H9 (cell line): Measurements from ENCODE around the gene NAGK. TPM values are rescaled to one million over a fixed set of nuclear protein-coding genes. Genes with fewer than 3 reads are reported as not detected.

Experiments
- DNase-seq: peaks from one replicate; pipeline ENCODE4 v3.0.0-alpha.2; 2017
- H2AFZ ChIP-seq: one replicate; pipeline ENCODE4 v1.6.1; 2013; ENCODE audit warnings: mild to moderate bottlenecking, low read length, control low read depth, moderate library complexity
- H2AK5ac ChIP-seq: 2 replicates; pipeline ENCODE4 v1.6.1; 2013; ENCODE audit warnings: low read length, control low read depth, mixed read lengths; ENCODE audit not compliant: insufficient read length
- H2BK120ac ChIP-seq: one replicate; pipeline ENCODE4 v1.6.1; 2013; ENCODE audit warnings: low read depth, mild to moderate bottlenecking, low read length, control low read depth, inconsistent platforms; ENCODE audit not compliant: poor library complexity, severe bottlenecking
- H2BK12ac ChIP-seq: 2 replicates; pipeline ENCODE4 v1.6.1; 2013; ENCODE audit warnings: low read length, control low read depth, mixed read lengths, low read depth; ENCODE audit not compliant: insufficient read length
- H2BK15ac ChIP-seq: 2 replicates; pipeline ENCODE4 v1.6.1; 2013; ENCODE audit warnings: low read depth, low read length, control low read depth
- H2BK20ac ChIP-seq: one replicate; pipeline ENCODE4 v1.6.1; 2013; ENCODE audit warnings: low read depth, mild to moderate bottlenecking, low read length, control low read depth, inconsistent platforms; ENCODE audit not compliant: poor library complexity, severe bottlenecking
- H2BK5ac ChIP-seq: 2 replicates; pipeline ENCODE4 v1.6.1; 2013; ENCODE audit warnings: low read length, control low read depth, mixed read lengths; ENCODE audit not compliant: insufficient read length
- H3K14ac ChIP-seq: 2 replicates; pipeline ENCODE4 v1.6.1; 2013; ENCODE audit warnings: low read length, control low read depth; ENCODE audit not compliant: insufficient read depth
- H3K18ac ChIP-seq: 2 replicates; pipeline ENCODE4 v1.6.1; 2013; ENCODE audit warnings: low read depth, mild to moderate bottlenecking, mixed read lengths, low read length, control low read depth; ENCODE audit not compliant: insufficient read length
- H3K23ac ChIP-seq: 2 replicates; pipeline ENCODE4 v1.6.1; 2013; ENCODE audit warnings: low read length, control low read depth, mixed read lengths, low read depth; ENCODE audit not compliant: insufficient read length
- H3K23me2 ChIP-seq: 2 replicates; pipeline ENCODE4 v1.6.1; 2013; ENCODE audit warnings: low read depth, mild to moderate bottlenecking, mixed read lengths, low read length, control low read depth; ENCODE audit not compliant: insufficient read length, poor library complexity, severe bottlenecking
- H3K27ac ChIP-seq: 2 replicates; pipeline ENCODE4 v1.5.1; 2013; ENCODE audit warnings: low read length, control low read depth, mixed read lengths, low read depth; ENCODE audit not compliant: insufficient read length
- H3K27me3 ChIP-seq: 2 replicates; pipeline ENCODE4 v1.6.1; 2013; ENCODE audit warnings: low read length, control low read depth, inconsistent platforms; ENCODE audit not compliant: insufficient read depth
- H3K4ac ChIP-seq: 2 replicates; pipeline ENCODE4 v1.6.1; 2013; ENCODE audit warnings: low read depth, mild to moderate bottlenecking, control low read depth, inconsistent platforms, low read length, moderate library complexity
- H3K4me1 ChIP-seq: 2 replicates; pipeline ENCODE4 v1.6.1; 2013; ENCODE audit warnings: low read length, control low read depth, inconsistent platforms; ENCODE audit not compliant: insufficient read depth
- H3K4me2 ChIP-seq: 2 replicates; pipeline ENCODE4 v1.6.1; 2013; ENCODE audit warnings: low read length, control low read depth, mixed read lengths; ENCODE audit not compliant: insufficient read length, insufficient read depth
- H3K56ac ChIP-seq: 2 replicates; pipeline ENCODE4 v1.6.1; 2013; ENCODE audit warnings: low read depth, mild to moderate bottlenecking, mixed read lengths, low read length, control low read depth; ENCODE audit not compliant: insufficient read length
- H3K79me1 ChIP-seq: 2 replicates; pipeline ENCODE4 v1.6.1; 2013; ENCODE audit warnings: low read depth, mild to moderate bottlenecking, moderate library complexity, low read length, control low read depth, inconsistent platforms; ENCODE audit not compliant: insufficient read depth, poor library complexity, severe bottlenecking
- H3K79me2 ChIP-seq: 2 replicates; pipeline ENCODE4 v1.6.1; 2013; ENCODE audit warnings: low read length, control low read depth, inconsistent platforms; ENCODE audit not compliant: insufficient read depth
- H3K9ac ChIP-seq: 2 replicates; pipeline ENCODE4 v1.6.1; 2013; ENCODE audit warnings: low read length, control low read depth, mixed read lengths; ENCODE audit not compliant: insufficient read length; ENCODE audit errors: extremely low read depth
- H3K9me3 ChIP-seq: one replicate; pipeline ENCODE4 v1.6.1; 2013; ENCODE audit warnings: low read depth, low read length, inconsistent platforms; ENCODE audit not compliant: control insufficient read depth
- H3T11ph ChIP-seq: one replicate; pipeline ENCODE4 v1.6.1; 2013; ENCODE audit warnings: mild to moderate bottlenecking, low read length, control low read depth, inconsistent platforms
- H4K20me1 ChIP-seq: one replicate; pipeline ENCODE4 v1.6.1; 2013; ENCODE audit not compliant: control insufficient read depth, insufficient read length, insufficient read depth
- H4K5ac ChIP-seq: 2 replicates; pipeline ENCODE4 v1.6.1; 2013; ENCODE audit warnings: low read depth, mild to moderate bottlenecking, mixed read lengths, low read length, control low read depth; ENCODE audit not compliant: insufficient read length
- H4K8ac ChIP-seq: replicated peaks from 2 replicates; pipeline ENCODE4 v1.6.1; 2013; ENCODE audit warnings: low read length, control low read depth, mixed read lengths, low read depth; ENCODE audit not compliant: insufficient read length
- H4K91ac ChIP-seq: 2 replicates; pipeline ENCODE4 v1.6.1; 2013; ENCODE audit warnings: low read depth, mild to moderate bottlenecking, moderate library complexity, mixed read lengths, low read length, control low read depth; ENCODE audit not compliant: insufficient read length
- H3K27ac Mint-ChIP-seq, 3 experiments: 2 replicates in 2 of 3; 3 replicates in 1 of 3; pipeline ENCODE4 v1.8.0; 2020 to 2021; ENCODE audit warnings: mixed read lengths in 3 of 3, mild to moderate bottlenecking in 1 of 3, moderate library complexity in 1 of 3
- H3K27me3 Mint-ChIP-seq: 2 replicates; pipeline ENCODE4 v1.8.0; 2021; ENCODE audit warnings: low read depth, mild to moderate bottlenecking, moderate library complexity, mixed read lengths
- H3K36me3 Mint-ChIP-seq, 3 experiments: 2 replicates in 2 of 3; 3 replicates in 1 of 3; pipeline ENCODE4 v1.8.0; 2020 to 2021; ENCODE audit warnings: low read depth in 3 of 3, mixed read lengths in 3 of 3; ENCODE audit not compliant: insufficient read depth in 1 of 3
- H3K4me1 Mint-ChIP-seq, 2 experiments: 2 replicates each; pipeline ENCODE4 v1.8.0; 2020; ENCODE audit warnings: mixed read lengths in 2 of 2
- H3K4me3 Mint-ChIP-seq, 2 experiments: 2 replicates in 1 of 2; 3 replicates in 1 of 2; pipeline ENCODE4 v1.8.0; 2020 to 2021; ENCODE audit warnings: mild to moderate bottlenecking in 2 of 2, mixed read lengths in 2 of 2, moderate library complexity in 1 of 2
- H3K9me3 Mint-ChIP-seq, 2 experiments: 2 replicates in 1 of 2; 3 replicates in 1 of 2; pipeline ENCODE4 v1.8.0; 2020; ENCODE audit warnings: mild to moderate bottlenecking in 2 of 2, mixed read lengths in 2 of 2, moderate library complexity in 1 of 2
- WGBS: extraction: QIAGEN DNeasy Blood & Tissue Kit; methylation state at CpG from one replicate; pipeline ENCODE4 v1.1.7; 2013; ENCODE audit warnings: missing lambda C conversion rate, low lambda C conversion rate, mixed read lengths; ENCODE audit not compliant: insufficient read length; ENCODE audit errors: extremely low coverage; 5-methylcytosine and 5-hydroxymethylcytosine counted together
- total RNA-seq: library from RNA; stranded (reverse); gene quantifications from 2 replicates; pipeline ENCODE4 v1.2.1, GENCODE V29; 2021
- TF ChIP-seq, protein P1 (sequence below): fragments of 200-600 bp; sonication (generic); conservative IDR thresholded peaks from 3 replicates; pipeline ENCODE4 v1.8.0; 2021; ENCODE audit warnings: antibody characterized with exemption, mild to moderate bottlenecking

Gene NAGK
- total RNA-seq, 1 experiment from 2014 or later, result 74.4 TPM

DNA sequence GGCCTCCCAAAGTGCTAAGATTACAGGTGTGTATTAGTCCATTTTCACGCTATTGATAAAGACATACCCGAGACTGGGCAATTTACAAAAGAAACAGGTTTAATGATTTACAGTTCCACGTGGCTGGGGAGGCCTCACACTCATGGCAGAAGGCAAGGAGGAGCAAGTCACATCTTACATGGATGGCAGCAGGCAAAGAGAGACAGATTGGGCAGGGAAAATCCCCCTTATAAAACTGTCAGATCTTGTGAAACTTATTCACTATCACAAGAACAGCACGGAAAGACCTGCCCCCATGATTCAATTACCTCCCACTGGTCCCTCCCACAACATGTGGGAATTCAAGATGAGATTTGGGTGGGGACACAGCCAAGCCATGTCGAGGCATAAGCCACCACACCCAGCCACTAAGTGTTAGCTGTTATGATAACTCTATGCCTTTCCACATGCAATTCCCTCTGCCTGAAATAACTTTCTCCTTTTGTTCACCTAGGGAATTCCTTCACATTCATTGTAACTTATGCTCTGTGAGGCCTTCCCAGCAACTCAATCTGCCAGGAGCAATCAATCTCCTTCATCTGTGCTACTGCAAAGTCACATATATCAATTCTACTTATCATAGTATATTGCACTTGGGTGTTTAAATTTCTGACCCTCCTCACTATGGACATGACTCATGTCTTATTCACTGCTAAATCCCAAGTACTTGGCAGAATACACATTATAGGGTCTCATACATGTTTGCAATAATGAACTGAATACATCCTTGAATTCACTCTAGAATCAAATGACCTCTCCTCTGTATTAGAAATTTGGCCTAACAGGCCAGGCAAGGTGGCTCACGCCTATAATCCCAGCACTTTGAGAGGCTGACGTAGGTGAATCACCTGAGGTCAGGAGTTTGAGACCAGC, 54.2 kb downstream of the NAGK start:
- Mint-ChIP-seq H3K4me3 (no peak overlapping the region), H3K27me3 (no peaks in the 10 kb centered on the region), H3K9me3 (no peaks in the 10 kb centered on the region), H3K27ac (no peak overlapping the region), H3K4me1 (no peaks in the 10 kb centered on the region), H3K36me3 (peaks cover 14 to 41% (median 20%) of the 10 kb centered on the region in 3 experiments; a peak in 6 of 7 replicates)
- Histone ChIP-seq H3K9me3 (no peaks in the 10 kb centered on the region), H3K56ac (no peak overlapping the region), H3K4me1 (no peaks in the 10 kb centered on the region), H2BK20ac (no peak overlapping the region), H2AFZ (no peak overlapping the region), H2BK15ac (no peak overlapping the region), H3T11ph (no peak overlapping the region), H3K14ac (no peak overlapping the region), H2AK5ac (no peak overlapping the region), H4K20me1 (no peaks in the 10 kb centered on the region), H3K79me2 (no peaks in the 10 kb centered on the region), H3K27me3 (no peaks in the 10 kb centered on the region), H4K5ac (no peak overlapping the region), H3K23me2 (no peaks in the 10 kb centered on the region), H4K91ac (no peak overlapping the region), H2BK120ac (no peak overlapping the region), H3K23ac (no peak overlapping the region), H2BK5ac (no peak overlapping the region), H3K79me1 (no peaks in the 10 kb centered on the region), H3K4ac (no peak overlapping the region), H4K8ac (no peak overlapping the region), H3K27ac (no peak overlapping the region), H3K18ac (no peak overlapping the region), H3K9ac (no peak overlapping the region), H3K4me2 (no peak overlapping the region), H2BK12ac (no peak overlapping the region)
- WGBS, result no CpG with 5 or more reads among the region's 7 CpGs
- TF ChIP-seq, protein P1, sequence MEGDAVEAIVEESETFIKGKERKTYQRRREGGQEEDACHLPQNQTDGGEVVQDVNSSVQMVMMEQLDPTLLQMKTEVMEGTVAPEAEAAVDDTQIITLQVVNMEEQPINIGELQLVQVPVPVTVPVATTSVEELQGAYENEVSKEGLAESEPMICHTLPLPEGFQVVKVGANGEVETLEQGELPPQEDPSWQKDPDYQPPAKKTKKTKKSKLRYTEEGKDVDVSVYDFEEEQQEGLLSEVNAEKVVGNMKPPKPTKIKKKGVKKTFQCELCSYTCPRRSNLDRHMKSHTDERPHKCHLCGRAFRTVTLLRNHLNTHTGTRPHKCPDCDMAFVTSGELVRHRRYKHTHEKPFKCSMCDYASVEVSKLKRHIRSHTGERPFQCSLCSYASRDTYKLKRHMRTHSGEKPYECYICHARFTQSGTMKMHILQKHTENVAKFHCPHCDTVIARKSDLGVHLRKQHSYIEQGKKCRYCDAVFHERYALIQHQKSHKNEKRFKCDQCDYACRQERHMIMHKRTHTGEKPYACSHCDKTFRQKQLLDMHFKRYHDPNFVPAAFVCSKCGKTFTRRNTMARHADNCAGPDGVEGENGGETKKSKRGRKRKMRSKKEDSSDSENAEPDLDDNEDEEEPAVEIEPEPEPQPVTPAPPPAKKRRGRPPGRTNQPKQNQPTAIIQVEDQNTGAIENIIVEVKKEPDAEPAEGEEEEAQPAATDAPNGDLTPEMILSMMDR, result no peak
- no peak for DNase-seq
